ENCODE measurements around the gene OLFML1.
A peak's percentile ranks its signal among the peaks of the same experiment; 100 is the strongest.

OLFML1 gene

DNA sequence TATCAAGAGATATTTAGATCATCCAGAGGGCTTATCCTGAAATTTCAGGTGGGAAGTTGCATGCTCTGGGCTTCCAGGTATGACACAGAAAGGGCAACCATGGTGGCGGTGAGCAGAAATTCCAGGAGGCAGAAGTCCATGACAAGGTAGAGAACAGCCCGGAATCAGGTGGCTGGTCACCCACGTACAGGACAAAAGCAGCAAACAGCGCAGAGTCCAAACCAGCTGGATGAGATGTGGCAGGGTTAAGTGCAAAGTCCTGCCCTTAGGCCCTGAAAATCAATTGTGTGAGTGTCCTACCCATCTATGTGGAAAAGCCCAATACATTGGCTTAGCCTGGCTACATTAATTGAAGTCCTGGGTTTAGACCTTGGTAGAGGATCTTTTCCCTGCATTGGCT, 40.1 kb downstream of the OLFML1 start:
- TF ChIP-seq ZFX (IDR thresholded peaks at IDR 0.05), result no peak
- TF ChIP-seq, protein P1, sequence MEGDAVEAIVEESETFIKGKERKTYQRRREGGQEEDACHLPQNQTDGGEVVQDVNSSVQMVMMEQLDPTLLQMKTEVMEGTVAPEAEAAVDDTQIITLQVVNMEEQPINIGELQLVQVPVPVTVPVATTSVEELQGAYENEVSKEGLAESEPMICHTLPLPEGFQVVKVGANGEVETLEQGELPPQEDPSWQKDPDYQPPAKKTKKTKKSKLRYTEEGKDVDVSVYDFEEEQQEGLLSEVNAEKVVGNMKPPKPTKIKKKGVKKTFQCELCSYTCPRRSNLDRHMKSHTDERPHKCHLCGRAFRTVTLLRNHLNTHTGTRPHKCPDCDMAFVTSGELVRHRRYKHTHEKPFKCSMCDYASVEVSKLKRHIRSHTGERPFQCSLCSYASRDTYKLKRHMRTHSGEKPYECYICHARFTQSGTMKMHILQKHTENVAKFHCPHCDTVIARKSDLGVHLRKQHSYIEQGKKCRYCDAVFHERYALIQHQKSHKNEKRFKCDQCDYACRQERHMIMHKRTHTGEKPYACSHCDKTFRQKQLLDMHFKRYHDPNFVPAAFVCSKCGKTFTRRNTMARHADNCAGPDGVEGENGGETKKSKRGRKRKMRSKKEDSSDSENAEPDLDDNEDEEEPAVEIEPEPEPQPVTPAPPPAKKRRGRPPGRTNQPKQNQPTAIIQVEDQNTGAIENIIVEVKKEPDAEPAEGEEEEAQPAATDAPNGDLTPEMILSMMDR (conservative IDR thresholded peaks at IDR 0.05), result no peak
- no peak overlapping the region for H3K27ac ChIP-seq

DNA sequence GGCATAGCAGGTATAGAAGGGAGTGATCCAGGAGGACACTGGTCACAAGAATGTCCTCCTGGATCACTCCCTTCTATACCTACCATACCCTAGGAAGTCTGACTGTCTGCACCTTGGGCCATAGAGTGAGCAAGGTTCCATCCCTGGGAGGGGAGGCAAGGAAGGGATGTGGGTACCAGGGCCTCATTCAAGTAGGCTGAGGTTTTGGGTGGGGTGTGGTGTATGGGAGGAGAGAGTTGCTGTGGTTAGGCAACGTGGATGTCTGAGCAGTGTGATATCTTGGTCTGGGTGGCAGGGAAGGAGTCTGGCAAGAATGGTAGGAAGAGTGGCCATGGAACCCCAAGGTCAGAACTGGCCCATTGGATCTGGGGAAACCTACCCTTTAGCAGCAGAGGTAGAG, 41.7 kb downstream of the OLFML1 start:
- no peak for TF ChIP-seq ZFX (IDR thresholded peaks at IDR 0.05)
- TF ChIP-seq, protein P1 (conservative IDR thresholded peaks at IDR 0.05), result no peak
- no peak overlapping the region for H3K27ac ChIP-seq

DNA sequence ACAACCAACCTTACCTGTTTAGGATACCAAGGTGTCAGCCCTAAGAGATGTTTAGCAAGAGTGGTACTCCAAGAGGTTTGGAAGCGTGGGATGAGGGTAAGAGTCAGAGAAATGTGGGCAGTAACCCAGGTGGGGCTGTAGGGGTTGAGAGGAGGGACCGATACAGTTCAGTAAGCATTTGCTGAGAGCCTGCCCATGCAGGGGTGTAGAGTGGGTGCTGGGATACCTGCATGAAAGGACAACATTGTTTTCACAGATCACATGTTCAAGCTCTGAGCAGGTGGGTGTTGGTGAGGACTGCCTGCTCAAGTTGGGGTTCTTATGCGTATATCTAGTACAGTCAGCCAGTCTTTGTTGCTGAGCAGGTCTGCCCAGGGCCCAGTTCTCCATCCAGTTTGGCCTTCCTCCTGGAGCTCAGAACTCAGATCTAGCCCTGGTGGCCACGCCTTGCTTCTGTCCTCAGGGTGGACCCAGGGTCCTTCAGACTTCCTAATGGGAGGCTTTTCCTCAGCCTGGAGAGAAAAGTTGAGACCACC, 43.3 kb downstream of the OLFML1 start:
- H3K27ac ChIP-seq, result no peak overlapping the region
- TF ChIP-seq, protein P1 (conservative IDR thresholded peaks at IDR 0.05), result no peak
- TF ChIP-seq ZFX (IDR thresholded peaks at IDR 0.05), result no peak

DNA sequence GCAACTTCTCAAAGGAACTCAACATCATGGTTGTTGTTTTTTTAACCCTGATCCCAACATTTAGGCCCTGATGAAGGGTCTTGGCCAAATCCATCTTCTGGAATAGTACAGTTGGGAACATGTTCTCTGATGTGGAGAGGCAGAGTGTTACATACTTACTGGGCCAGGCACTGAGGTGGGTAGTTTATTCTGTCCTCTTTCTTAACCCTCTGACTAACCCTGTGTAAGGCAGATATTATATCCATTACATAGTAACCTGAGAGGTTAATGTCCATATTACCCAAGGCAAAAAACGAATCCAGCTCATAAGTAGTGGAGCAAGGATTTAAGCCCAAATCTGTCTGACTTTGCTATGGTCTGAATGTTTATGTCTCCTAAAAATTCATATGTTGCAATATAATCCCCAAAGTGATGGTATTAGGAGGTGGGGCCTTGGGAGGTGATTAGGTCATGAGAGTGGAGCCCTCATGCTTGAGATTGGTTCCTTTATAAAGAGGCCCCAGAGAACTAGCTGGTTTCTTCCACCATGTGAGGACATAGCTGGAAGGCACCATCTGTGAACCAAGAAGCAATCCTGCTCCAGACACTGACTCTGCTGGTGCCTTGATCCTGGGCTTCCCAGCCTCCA, 44.8 kb downstream of the OLFML1 start:
- no peak overlapping the region for H3K27ac ChIP-seq
- TF ChIP-seq, protein P1 (conservative IDR thresholded peaks at IDR 0.05), result no peak
- no peak for TF ChIP-seq ZFX (IDR thresholded peaks at IDR 0.05)

DNA sequence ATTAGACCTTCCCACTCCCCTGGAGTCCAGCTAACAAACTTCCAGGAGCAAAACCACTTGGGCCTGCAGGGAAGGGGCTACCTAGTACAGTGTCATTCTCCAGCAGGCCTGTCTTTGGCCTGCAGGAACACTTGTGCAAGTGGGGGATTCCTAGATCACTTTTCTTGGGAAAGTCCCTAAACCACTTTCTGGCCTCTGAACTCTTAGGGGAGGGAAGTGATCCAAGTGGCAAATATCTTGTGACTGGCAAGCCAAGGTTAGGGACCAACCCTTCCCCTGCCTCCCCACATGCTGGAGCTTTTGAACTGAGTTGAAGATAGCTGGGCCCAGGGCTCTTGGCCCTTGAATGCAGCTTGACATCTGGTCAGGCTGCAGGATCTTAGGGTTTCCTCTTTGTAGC, 45.7 kb downstream of the OLFML1 start:
- H3K27ac ChIP-seq, result no peak overlapping the region
- TF ChIP-seq, protein P1 (conservative IDR thresholded peaks at IDR 0.05), result no peak
- no peak for TF ChIP-seq ZFX (IDR thresholded peaks at IDR 0.05)

DNA sequence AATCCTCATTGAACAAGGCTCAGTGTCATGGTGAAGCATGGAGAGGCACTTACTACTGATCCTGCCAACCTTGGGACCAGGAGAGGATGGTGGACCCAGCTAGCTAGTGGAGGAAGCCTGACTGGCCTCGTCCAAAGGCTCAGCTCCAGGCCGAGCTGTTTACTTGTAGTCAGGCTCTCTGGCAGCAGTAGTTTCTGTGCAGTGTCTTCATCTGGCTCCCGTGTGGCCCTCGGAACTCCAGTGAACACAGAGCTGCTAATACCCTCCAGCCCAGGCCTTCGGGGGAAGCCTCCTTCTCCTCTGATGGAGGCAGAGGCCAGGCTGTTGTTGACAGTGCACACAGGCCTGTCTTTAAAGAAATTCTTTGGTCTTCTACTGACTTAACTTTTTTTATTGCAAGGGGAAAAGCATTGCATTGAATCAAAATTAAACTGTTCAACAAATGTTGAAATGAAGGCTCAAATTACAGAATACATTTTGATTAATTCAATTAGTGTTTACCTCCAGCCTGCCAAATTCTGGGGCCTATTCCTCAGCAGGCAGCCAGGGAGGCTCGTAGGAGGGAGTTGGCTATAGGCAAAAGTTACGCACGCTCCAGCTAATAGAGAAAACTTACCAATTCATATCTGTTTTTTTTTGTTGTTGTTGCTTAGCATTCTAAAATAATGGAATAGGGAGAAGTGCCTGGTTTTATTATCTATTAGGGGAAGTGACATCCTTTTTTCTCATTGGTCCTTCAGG, 47.3 kb downstream of the OLFML1 start:
- peak overlapping the region; percentile 52 for H3K27ac ChIP-seq
- TF ChIP-seq, protein P1 (conservative IDR thresholded peaks at IDR 0.05), result no peak
- TF ChIP-seq ZFX (IDR thresholded peaks at IDR 0.05), result no peak

Measured in C4-2B (cell line).